B cell (primary cell): ENCODE measurements around the gene TAF4. TPM values are rescaled to one million over a fixed set of nuclear protein-coding genes. Genes with fewer than 3 reads are reported as not detected.

Experiments
- ATAC-seq: fragments of 200-7000 bp; cut with Tn5 transposase; one replicate; pipeline ENCODE4 v1.10.0; 2021; ENCODE audit warnings: low read depth, mild to moderate bottlenecking, moderate number of reproducible peaks, moderate library complexity
- CTCF ChIA-PET: fragments of 350-600 bp; sonication (Branson Sonifier 250); formaldehyde crosslinking; loops from one replicate; lab custom pipeline; 2021; ENCODE audit warnings: antibody characterized with exemption, inconsistent platforms; lab: Charles Lee
- POLR2A ChIA-PET: fragments of 350-600 bp; sonication (Branson Sonifier 250); formaldehyde crosslinking; loops from one replicate; lab custom pipeline; 2021; ENCODE audit warnings: antibody characterized with exemption; lab: Charles Lee
- DNase-seq: peaks from one replicate; pipeline ENCODE4 v3.0.0; 2013
- H2AFZ ChIP-seq: 2 replicates; pipeline ENCODE4 v1.6.1; 2012; ENCODE audit warnings: mild to moderate bottlenecking, low read depth, low read length; ENCODE audit not compliant: insufficient read depth, poor library complexity, severe bottlenecking
- H3K27ac ChIP-seq, 2 donors: 1 replicate in 1 of 2; 2 replicates in 1 of 2; pipeline ENCODE4 v1.5.1; 2012 to 2013; ENCODE audit warnings: low read length in 2 of 2, mild to moderate bottlenecking in 2 of 2, moderate library complexity in 1 of 2
- H3K27me3 ChIP-seq, 4 experiments: fragments of 200-600 bp in 1 of 4; sonication (generic) in 1 of 4; replicated peaks in 1 of 4; 1 replicate in 2 of 4; 2 replicates in 2 of 4; pipeline versions ENCODE4 v1.6.1 to v1.7.0; 2013 to 2016; ENCODE audit warnings: low read length in 3 of 4, mild to moderate bottlenecking in 2 of 4, mixed read lengths in 1 of 4, moderate library complexity in 1 of 4; ENCODE audit not compliant: insufficient read depth in 4 of 4, control insufficient read depth in 3 of 4; ENCODE audit errors: control extremely low read depth in 1 of 4
- H3K36me3 ChIP-seq, 2 experiments: replicated peaks in 1 of 2; 1 replicate in 1 of 2; 2 replicates in 1 of 2; pipeline versions ENCODE4 v1.6.1 to v1.7.1; 2013; ENCODE audit warnings: low read length in 1 of 2; ENCODE audit not compliant: insufficient read depth in 2 of 2, control insufficient read depth in 1 of 2; ENCODE audit errors: control extremely low read depth in 1 of 2, extremely low read depth in 1 of 2
- H3K4me1 ChIP-seq, 2 donors: fragments of 200-600 bp in 1 of 2; sonication (generic) in 1 of 2; 1 replicate in 1 of 2; 2 replicates in 1 of 2; pipeline versions ENCODE4 v1.5.1 to v1.6.1; 2013 to 2017; ENCODE audit warnings: low read length in 2 of 2; ENCODE audit not compliant: control insufficient read depth in 2 of 2, insufficient read depth in 2 of 2
- H3K4me2 ChIP-seq: replicated peaks from 2 replicates; pipeline ENCODE3; 2012; ENCODE audit warnings: mild to moderate bottlenecking, low read depth, low read length; ENCODE audit not compliant: poor library complexity, severe bottlenecking
- H3K4me3 ChIP-seq, 5 experiments: fragments of 200-600 bp in 1 of 5; sonication (generic) in 1 of 5; 1 replicate in 3 of 5; 2 replicates in 2 of 5; pipeline versions ENCODE4 v1.5.1 to v1.7.0; 2011 to 2016; ENCODE audit warnings: low read length in 4 of 5, mild to moderate bottlenecking in 4 of 5, low read depth in 2 of 5, control low read depth in 1 of 5, moderate library complexity in 1 of 5; ENCODE audit not compliant: insufficient read depth in 1 of 5; ENCODE audit errors: control extremely low read depth in 1 of 5, extremely low read depth in 1 of 5
- H3K79me2 ChIP-seq: fragments of 200-600 bp; sonication (generic); one replicate; pipeline ENCODE4 v1.6.0; 2016; ENCODE audit warnings: low read length; ENCODE audit not compliant: control insufficient read depth, insufficient read depth
- H3K9ac ChIP-seq: fragments of 200-600 bp; sonication (generic); 2 replicates; pipeline ENCODE4 v1.6.1; 2017; ENCODE audit warnings: mild to moderate bottlenecking, low read length, moderate library complexity
- H3K9me3 ChIP-seq, 3 donors: one replicate each; pipeline versions ENCODE4 v1.6.1 to v1.7.1; 2013; ENCODE audit warnings: low read length in 2 of 3; ENCODE audit not compliant: control insufficient read depth in 2 of 3, insufficient read depth in 1 of 3; ENCODE audit errors: control extremely low read depth in 1 of 3
- H4K20me1 ChIP-seq: 2 replicates; pipeline ENCODE4 v1.6.0; 2012; ENCODE audit warnings: mild to moderate bottlenecking, low read length; ENCODE audit not compliant: insufficient read depth, control insufficient read depth, poor library complexity, severe bottlenecking
- H3K27ac Mint-ChIP-seq: one replicate; pipeline ENCODE4 v1.8.0; 2021; ENCODE audit warnings: mixed read lengths
- H3K27me3 Mint-ChIP-seq: one replicate; pipeline ENCODE4 v1.8.0; 2021; ENCODE audit warnings: mixed read lengths
- H3K4me1 Mint-ChIP-seq: one replicate; pipeline ENCODE4 v1.8.0; 2021; ENCODE audit warnings: mixed read lengths
- H3K4me3 Mint-ChIP-seq: one replicate; pipeline ENCODE4 v1.8.0; 2021; ENCODE audit warnings: mixed read lengths
- H3K9me3 Mint-ChIP-seq: one replicate; pipeline ENCODE4 v1.8.0; 2022; ENCODE audit warnings: mixed read lengths; ENCODE audit not compliant: insufficient read depth
- CTCF ChIP-seq: fragments of 200-600 bp; IDR thresholded peaks from one replicate; pipeline ENCODE4 v1.8.0; 2022; ENCODE audit warnings: antibody characterized with exemption, mild to moderate bottlenecking
- EZH2 ChIP-seq: IDR thresholded peaks from 2 replicates; pipeline ENCODE4 v1.6.1; 2012; ENCODE audit warnings: borderline replicate concordance, low read depth, mild to moderate bottlenecking, moderate library complexity, low read length; ENCODE audit not compliant: insufficient read depth, poor library complexity, severe bottlenecking
- WGBS: methylation state at CpG from one replicate; pipeline ENCODE4 v1.1.5; 2013; ENCODE audit warnings: missing lambda C conversion rate; ENCODE audit not compliant: insufficient coverage; 5-methylcytosine and 5-hydroxymethylcytosine counted together
- intact Hi-C: fragments of 100-400 bp; cut with micrococcal nuclease; formaldehyde crosslinking; loops from one replicate; pipeline ENCODE4 v1.10.0; 2022
- polyA plus RNA-seq: library from polyadenylated mRNA; depleted of rRNA; stranded (reverse); fragments of >200 nt; gene quantifications from 2 replicates; pipeline ENCODE4 v1.2.3, GENCODE V29; 2012
- total RNA-seq, 2 donors: library from RNA; stranded (reverse); fragments of 120-200 nt in 1 of 2; gene quantifications; 1 replicate in 1 of 2; 2 replicates in 1 of 2; pipeline versions ENCODE4 v1.2.3 to v1.2.4, GENCODE V29; 2013 to 2022

Gene TAF4
- total and polyA plus RNA-seq, 2 donors (not counting 1 experiment from before 2014, with no cell fraction given), result 13.9 to 39.5 TPM

DNA sequence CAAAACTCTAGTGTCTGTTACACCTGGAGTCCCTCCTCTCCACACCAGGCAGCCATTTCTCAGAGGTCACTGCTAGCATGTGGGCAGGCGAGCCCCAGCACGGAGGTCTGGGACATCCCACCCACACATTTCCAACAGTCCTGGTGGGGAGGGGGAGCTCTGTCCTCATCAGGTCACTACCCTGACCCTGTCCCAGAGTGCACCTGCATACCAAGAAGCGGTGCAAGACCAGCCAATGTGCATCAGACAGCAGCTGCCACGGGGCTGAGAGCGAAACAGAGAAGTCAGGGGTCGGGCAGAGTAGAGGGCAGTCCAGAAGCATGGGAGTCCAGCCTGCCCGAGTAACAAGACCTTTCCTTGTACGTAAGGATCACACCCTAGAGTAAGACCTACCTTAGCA lies 71.1 kb downstream of the TAF4 start:
- POLR2A ChIA-PET, result no interaction called here
- H3K4me1 Mint-ChIP-seq, result peaks cover 8% of the 10 kb centered on the region
- no peak overlapping the region for H3K4me3 ChIP-seq
- H3K27ac ChIP-seq, result no peak overlapping the region
- TF ChIP-seq EZH2, result no peak
- TF ChIP-seq CTCF, result no peak
- CTCF ChIA-PET, result no interaction called here
- no peak overlapping the region for H3K27ac Mint-ChIP-seq
- ATAC-seq, result no peak
- no peak overlapping the region for H2AFZ ChIP-seq
- no peaks in the 10 kb centered on the region for H3K27me3 ChIP-seq
- H3K9me3 ChIP-seq, result peaks cover 0 to 28% (median 6%) of the 10 kb centered on the region in 3 donors
- H3K27me3 Mint-ChIP-seq, result no peaks in the 10 kb centered on the region
- H3K4me1 ChIP-seq, result peaks cover 0 to 4% of the 10 kb centered on the region in 2 donors
- H3K4me2 ChIP-seq, result no peak overlapping the region
- no peak overlapping the region for H3K9ac ChIP-seq
- 98% methylated on average over 6 of the region's 8 CpGs for WGBS
- DNase-seq, result no peak
- H3K36me3 ChIP-seq, result peaks cover 3 to 58% of the 10 kb centered on the region in 2 experiments
- H3K9me3 Mint-ChIP-seq, result peaks cover 10% of the 10 kb centered on the region
- H3K4me3 Mint-ChIP-seq, result no peak overlapping the region
- H4K20me1 ChIP-seq, result no peaks in the 10 kb centered on the region
- no peaks in the 10 kb centered on the region for H3K79me2 ChIP-seq
- intact Hi-C loops, result no loop called here

GRCh38 chr20:61993058-61993457 lies 72.6 kb downstream of the TAF4 start:
- H3K9me3 ChIP-seq, result peaks cover 0 to 28% (median 6%) of the 10 kb centered on the region in 3 donors
- no peak overlapping the region for H3K27ac ChIP-seq
- H3K79me2 ChIP-seq, result no peaks in the 10 kb centered on the region
- H3K9me3 Mint-ChIP-seq, result peaks cover 10% of the 10 kb centered on the region
- POLR2A ChIA-PET, result no interaction called here
- no peak overlapping the region for H3K4me3 ChIP-seq
- H3K27me3 Mint-ChIP-seq, result no peaks in the 10 kb centered on the region
- 77% methylated on average over 15 of the region's 15 CpGs for WGBS
- TF ChIP-seq EZH2 (no peak), CTCF (no peak)
- H4K20me1 ChIP-seq, result no peaks in the 10 kb centered on the region
- no peaks in the 10 kb centered on the region for H3K27me3 ChIP-seq
- H3K4me1 ChIP-seq, result no peaks in the 10 kb centered on the region
- peak overlapping the region; percentile 10 for H3K27ac Mint-ChIP-seq
- no peak overlapping the region for H3K4me2 ChIP-seq
- peaks cover 2 to 56% of the 10 kb centered on the region in 2 experiments for H3K36me3 ChIP-seq
- peaks cover 6% of the 10 kb centered on the region for H3K4me1 Mint-ChIP-seq
- intact Hi-C loops, result no loop called here
- DNase-seq, result no peak
- no peak for ATAC-seq
- no peak overlapping the region for H3K9ac ChIP-seq
- no peak overlapping the region for H3K4me3 Mint-ChIP-seq
- H2AFZ ChIP-seq, result no peak overlapping the region
- CTCF ChIA-PET, result no interaction called here
